Naive thymus-derived CD8-positive, alpha-beta T cell (primary cell): ENCODE data around the gene RAB23. TPM values are rescaled to one million over a fixed set of nuclear protein-coding genes. Genes with fewer than 3 reads are reported as not detected.

ENCODE experiments used
- ATAC-seq, 2 donors: fragments of 150-1000 bp; cut with Tn5 transposase in 1 of 2; sonication (Bioruptor Pico), chemical (Tn5 transposase) in 1 of 2; 1 replicate in 1 of 2; 2 replicates in 1 of 2; pipeline ENCODE4 v1.10.0; 2021; ENCODE audit warnings: mild to moderate bottlenecking in 2 of 2, moderate library complexity in 2 of 2
- POLR2A ChIA-PET: fragments of 350-600 bp; sonication (Branson Sonifier 250); formaldehyde crosslinking; loops from one replicate; lab custom pipeline; 2021; ENCODE audit warnings: antibody characterized with exemption; lab: Charles Lee
- DNase-seq, 10 donors: peaks; one replicate each; pipeline versions ENCODE4 v3.0.0 to v3.0.0-alpha.2; 2020 to 2022
- H3K27ac Mint-ChIP-seq, 10 donors: one replicate each; pipeline ENCODE4 v1.8.0; 2020 to 2022; ENCODE audit warnings: mild to moderate bottlenecking in 10 of 10, mixed read lengths in 10 of 10, moderate library complexity in 4 of 10, inconsistent platforms in 1 of 10
- H3K27me3 Mint-ChIP-seq, 5 donors: one replicate each; pipeline ENCODE4 v1.8.0; 2021 to 2022; ENCODE audit warnings: mixed read lengths in 5 of 5
- H3K36me3 Mint-ChIP-seq, 3 donors: one replicate each; pipeline ENCODE4 v1.8.0; 2020 to 2022; ENCODE audit warnings: mixed read lengths in 3 of 3, mild to moderate bottlenecking in 2 of 3, inconsistent platforms in 1 of 3
- H3K4me1 Mint-ChIP-seq, 4 donors: one replicate each; pipeline ENCODE4 v1.8.0; 2021 to 2022; ENCODE audit warnings: mixed read lengths in 4 of 4
- H3K4me3 Mint-ChIP-seq, 10 donors: one replicate each; pipeline ENCODE4 v1.8.0; 2020 to 2022; ENCODE audit warnings: mild to moderate bottlenecking in 10 of 10, mixed read lengths in 10 of 10, moderate library complexity in 6 of 10, inconsistent platforms in 1 of 10
- H3K9me3 Mint-ChIP-seq, 9 donors: one replicate each; pipeline ENCODE4 v1.8.0; 2020 to 2022; ENCODE audit warnings: mixed read lengths in 9 of 9, mild to moderate bottlenecking in 3 of 9, inconsistent platforms in 1 of 9, moderate library complexity in 1 of 9
- polyA plus RNA-seq, 3 donors: library from polyadenylated mRNA; unstranded; fragments of 300-500 nt; fragmentation: Illumina TruSeq; gene quantifications; one replicate each; pipeline ENCODE4 v1.2.3, GENCODE V29; 2021
- total RNA-seq, 8 experiments: library from RNA in 2 of 8; stranded (reverse) in 2 of 8; gene quantifications; one replicate each; pipeline ENCODE4 v1.2.3 and lab custom pipeline; 2021 to 2026

Gene RAB23
- total and polyA plus RNA-seq, 5 experiments from 2014 or later, result 0.53 to 1.3 (median 0.73) TPM

DNA sequence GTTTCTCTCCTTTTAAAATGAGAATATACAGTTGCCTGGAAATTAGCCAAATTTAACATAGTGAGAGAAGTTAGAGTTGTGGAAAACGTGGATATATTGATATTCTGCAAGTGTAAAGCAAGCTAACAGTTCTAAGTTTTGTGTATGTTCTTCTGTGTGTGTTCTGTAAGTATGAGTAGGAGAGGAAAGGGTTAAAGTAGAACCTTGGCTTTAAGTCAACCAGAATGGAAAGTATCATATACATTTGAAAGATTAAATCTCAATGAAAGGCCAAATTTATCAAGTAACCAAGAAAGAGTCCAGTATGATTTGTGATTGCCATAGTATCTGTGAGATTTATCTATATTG is 80.0 kb downstream of the RAB23 start:
- ATAC-seq (no peak), DNase-seq (no peak)
- H3K4me3 Mint-ChIP-seq, result no peak overlapping the region
- no peak overlapping the region for H3K27ac Mint-ChIP-seq
- H3K27me3 Mint-ChIP-seq, result no peaks in the 10 kb centered on the region
- peaks cover 0 to 2% (median 0%) of the 10 kb centered on the region in 9 donors for H3K9me3 Mint-ChIP-seq
- peaks cover 0 to under 1% (median 0%) of the 10 kb centered on the region in 4 donors for H3K4me1 Mint-ChIP-seq
- POLR2A ChIA-PET, result no interaction called here
- H3K36me3 Mint-ChIP-seq, result peaks cover 11 to 77% (median 35%) of the 10 kb centered on the region in 3 donors

DNA sequence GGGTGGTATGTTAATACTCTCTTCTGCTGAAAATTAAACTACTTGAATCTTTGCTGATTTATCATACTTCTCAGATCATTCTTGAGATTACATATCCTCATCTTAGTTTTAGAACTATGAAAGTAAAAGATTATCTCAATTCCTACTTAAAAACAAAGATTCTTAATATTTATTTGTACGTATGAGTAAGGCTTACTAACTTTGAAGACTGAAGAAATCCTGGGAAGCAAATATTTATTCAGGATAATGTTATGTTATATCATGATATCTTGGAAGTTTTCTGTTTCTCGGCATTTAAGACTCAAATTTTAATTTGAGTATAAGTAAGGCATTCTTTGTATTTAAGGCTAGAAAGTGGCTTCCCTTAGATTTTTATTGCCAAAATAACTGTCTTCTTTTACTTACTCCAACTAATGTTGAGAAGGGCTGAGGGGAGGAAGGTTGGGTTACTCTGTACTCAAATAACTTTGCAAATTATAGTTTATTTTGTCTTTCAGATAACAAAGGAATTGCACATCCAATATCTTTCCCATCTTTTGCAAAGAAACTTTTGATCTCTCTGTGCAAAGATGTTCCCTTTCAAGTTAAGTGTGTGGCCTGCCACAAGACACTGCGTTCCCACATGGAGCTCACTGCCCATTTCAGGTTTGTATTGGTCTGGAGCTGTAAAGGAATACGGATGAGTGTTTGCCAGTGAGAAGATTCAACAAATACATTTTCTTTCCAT is 80.5 kb downstream of the RAB23 start:
- POLR2A ChIA-PET, result no interaction called here
- no peak for DNase-seq
- Mint-ChIP-seq H3K9me3 (peaks cover 0 to 2% (median 0%) of the 10 kb centered on the region in 9 donors), H3K27me3 (no peaks in the 10 kb centered on the region), H3K27ac (no peak overlapping the region), H3K4me3 (no peak overlapping the region), H3K36me3 (peaks cover 11 to 77% (median 36%) of the 10 kb centered on the region in 3 donors), H3K4me1 (no peaks in the 10 kb centered on the region)
- no peak for ATAC-seq

DNA sequence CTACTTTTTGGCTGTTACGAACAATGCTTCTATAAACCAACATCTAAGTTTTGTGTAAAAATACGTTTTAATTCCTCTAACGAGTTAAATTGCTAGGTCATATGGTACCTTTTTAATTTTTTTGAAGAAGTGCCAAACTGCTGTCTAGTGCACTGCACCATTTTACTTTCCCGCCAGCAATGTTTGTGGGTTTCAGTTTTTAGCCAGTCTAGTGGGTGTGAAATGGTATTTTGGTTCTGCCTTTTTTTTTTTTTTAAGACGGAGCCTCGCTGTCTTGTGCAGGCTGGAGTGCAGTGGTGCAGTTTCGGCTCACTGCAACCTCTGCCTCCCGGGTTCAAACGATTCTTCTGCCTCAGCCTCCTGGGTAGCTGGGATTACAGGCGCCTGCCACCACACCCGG is 84.1 kb downstream of the RAB23 start:
- H3K4me1 Mint-ChIP-seq, result no peaks in the 10 kb centered on the region
- peaks cover 0 to 2% (median 0%) of the 10 kb centered on the region in 9 donors for H3K9me3 Mint-ChIP-seq
- H3K27me3 Mint-ChIP-seq, result no peaks in the 10 kb centered on the region
- peaks cover 11 to 75% (median 42%) of the 10 kb centered on the region in 3 donors for H3K36me3 Mint-ChIP-seq
- H3K27ac Mint-ChIP-seq, result no peak overlapping the region
- DNase-seq (peak in 1 of 10 donors; percentile 8), ATAC-seq (no peak)
- no peak overlapping the region for H3K4me3 Mint-ChIP-seq
- POLR2A ChIA-PET, result no interaction called here

GRCh38 chr6:57137350-57137749 is 84.8 kb downstream of the RAB23 start:
- H3K36me3 Mint-ChIP-seq, result peaks cover 6 to 74% (median 39%) of the 10 kb centered on the region in 3 donors
- POLR2A ChIA-PET, result no interaction called here

More at GRCh38 chr6:57137350-57137749, 84.8 kb downstream of the RAB23 start:
- H3K9me3 Mint-ChIP-seq, result peaks cover 0 to 2% (median 0%) of the 10 kb centered on the region in 9 donors
- no peaks in the 10 kb centered on the region for H3K4me1 Mint-ChIP-seq
- no peaks in the 10 kb centered on the region for H3K27me3 Mint-ChIP-seq
- no peak overlapping the region for H3K4me3 Mint-ChIP-seq
- ATAC-seq, result no peak
- H3K27ac Mint-ChIP-seq, result no peak overlapping the region
- no peak for DNase-seq

Other genes with a start within 250 kb of the RAB23 start
- 10 to 100 TPM; 22.8 to 23.0 TPM for gene KIAA1586, start 175.6 kb downstream of the RAB23 start, total RNA-seq
- 10 to 100 TPM in 2 of 3 donors, 1 to 10 TPM in 1; 8.9 to 13.6 (median 12.7) TPM for gene KIAA1586, start 175.6 kb downstream of the RAB23 start, polyA plus RNA-seq
- 100 to 1,000 TPM in 1 of 2 experiments, 10 to 100 TPM in 1; 88.7 to 111 TPM for gene ZNF451, start 132.1 kb downstream of the RAB23 start, total RNA-seq
- gene ZNF451, start 132.1 kb downstream of the RAB23 start, polyA plus RNA-seq, result 10 to 100 TPM; 17.0 to 26.6 (median 21.9) TPM
- gene BAG2, start 50.0 kb downstream of the RAB23 start, total RNA-seq, result 1 to 10 TPM; 5.1 to 5.2 TPM
- 1 to 10 TPM; 2.0 to 3.4 (median 2.2) TPM for gene BAG2, start 50.0 kb downstream of the RAB23 start, polyA plus RNA-seq
- 10 to 100 TPM; 11.6 to 15.1 TPM for gene PRIM2, start 95.3 kb upstream of the RAB23 start, total RNA-seq
- 1 to 10 TPM; 8.1 to 9.9 (median 8.4) TPM for gene PRIM2, start 95.3 kb upstream of the RAB23 start, polyA plus RNA-seq